Measurements from ENCODE around the gene ZNF189. TPM values are rescaled to one million over a fixed set of nuclear protein-coding genes. Genes with fewer than 3 reads are reported as not detected.
A peak's percentile ranks its signal among the peaks of the same experiment; 100 is the strongest.

Gene ZNF189
- total RNA-seq, 4 donors from 2014 or later, result 9.7 to 42.8 (median 12.2) TPM

DNA sequence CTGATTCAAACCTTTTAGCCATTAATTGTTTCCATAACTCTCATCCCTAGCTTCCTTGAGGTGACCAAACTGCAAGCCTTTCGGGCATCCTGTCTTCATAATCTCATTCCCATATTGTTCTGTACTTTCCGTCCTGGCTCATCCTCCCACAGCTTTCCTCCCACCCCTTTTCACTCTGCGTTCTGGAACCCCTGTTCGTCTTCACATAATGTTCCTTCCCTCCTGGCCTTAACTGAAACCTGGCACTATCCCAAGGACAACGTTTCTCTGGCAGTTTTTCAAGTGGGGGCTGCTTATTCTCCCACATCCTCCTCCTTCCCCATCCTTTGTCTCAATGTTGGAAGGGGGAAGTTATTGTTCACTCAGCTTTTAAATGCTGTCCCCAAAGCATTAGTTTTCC, 1.5 kb downstream of the ZNF189 start:
- peaks cover 37 to 49% of the 10 kb centered on the region in 2 donors for H3K4me1 ChIP-seq
- TF ChIP-seq, protein P1, sequence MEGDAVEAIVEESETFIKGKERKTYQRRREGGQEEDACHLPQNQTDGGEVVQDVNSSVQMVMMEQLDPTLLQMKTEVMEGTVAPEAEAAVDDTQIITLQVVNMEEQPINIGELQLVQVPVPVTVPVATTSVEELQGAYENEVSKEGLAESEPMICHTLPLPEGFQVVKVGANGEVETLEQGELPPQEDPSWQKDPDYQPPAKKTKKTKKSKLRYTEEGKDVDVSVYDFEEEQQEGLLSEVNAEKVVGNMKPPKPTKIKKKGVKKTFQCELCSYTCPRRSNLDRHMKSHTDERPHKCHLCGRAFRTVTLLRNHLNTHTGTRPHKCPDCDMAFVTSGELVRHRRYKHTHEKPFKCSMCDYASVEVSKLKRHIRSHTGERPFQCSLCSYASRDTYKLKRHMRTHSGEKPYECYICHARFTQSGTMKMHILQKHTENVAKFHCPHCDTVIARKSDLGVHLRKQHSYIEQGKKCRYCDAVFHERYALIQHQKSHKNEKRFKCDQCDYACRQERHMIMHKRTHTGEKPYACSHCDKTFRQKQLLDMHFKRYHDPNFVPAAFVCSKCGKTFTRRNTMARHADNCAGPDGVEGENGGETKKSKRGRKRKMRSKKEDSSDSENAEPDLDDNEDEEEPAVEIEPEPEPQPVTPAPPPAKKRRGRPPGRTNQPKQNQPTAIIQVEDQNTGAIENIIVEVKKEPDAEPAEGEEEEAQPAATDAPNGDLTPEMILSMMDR (IDR thresholded peaks at IDR 0.05 in 4 of 5, conservative IDR thresholded peaks at IDR 0.05 in 1 of 5), result no peak
- no peak for TF ChIP-seq POLR2A (IDR thresholded peaks at IDR 0.05)
- H3K4me3 ChIP-seq, result peak overlapping the region; percentile 63 to 85 (median 78)
- intact Hi-C loops (cut with DNase I; ENCODE audit: low total_unique reads), result loop anchor here (2.0 kb wide), 1 partner anchor 49 kb away; no protein-coding TSS in a partner anchor
- in situ Hi-C loops (cut with MboI; ENCODE audit: low sequenced_read_pairs in 4 of 4), result no loop called here
- peaks cover 0 to 2% (median 0%) of the 10 kb centered on the region in 3 donors for H3K9me3 ChIP-seq
- ATAC-seq (no peak), DNase-seq (no peak)
- peak overlapping the region; percentile 86 to 97 (median 90) for H3K27ac ChIP-seq
- H3K36me3 ChIP-seq, result peaks cover 0 to 63% of the 10 kb centered on the region in 2 donors
- no peaks in the 10 kb centered on the region for H3K27me3 ChIP-seq

DNA sequence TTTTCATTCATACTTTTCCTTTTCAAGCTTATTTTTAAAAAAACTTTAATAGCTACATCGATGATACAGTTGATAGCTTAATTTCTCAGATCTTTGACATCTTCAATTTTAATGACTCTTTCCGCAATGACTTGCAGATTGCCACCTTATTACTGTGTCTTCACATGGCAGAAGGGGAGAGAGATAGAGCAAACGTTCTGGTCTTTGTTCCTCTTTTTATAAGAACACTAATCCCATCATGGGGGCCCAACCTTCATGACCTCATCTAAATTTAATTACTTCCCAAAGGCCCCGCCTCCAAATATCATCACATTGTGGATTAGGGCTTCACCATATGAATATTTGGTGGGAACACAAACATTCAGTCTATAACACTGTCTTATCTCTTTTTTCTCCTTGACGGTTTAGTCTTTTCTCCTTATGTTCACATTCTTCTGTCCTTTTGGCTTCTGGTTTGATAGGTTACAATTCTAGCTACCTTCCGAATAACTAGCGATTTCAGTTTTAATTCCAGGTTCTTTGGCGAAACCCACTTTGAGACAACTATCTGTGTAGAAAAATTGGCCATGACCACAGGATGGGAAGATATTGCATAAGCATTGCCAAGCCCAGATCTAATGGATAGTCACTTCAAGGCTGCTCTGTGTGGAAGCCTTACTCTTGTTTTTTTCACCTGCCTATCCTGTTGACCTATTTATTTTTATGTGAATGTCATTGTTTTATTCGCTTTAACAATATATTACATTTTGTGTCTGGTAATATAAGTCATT, 5.0 kb downstream of the ZNF189 start:
- Histone ChIP-seq H3K27me3 (no peaks in the 10 kb centered on the region), H3K4me1 (peaks cover 20 to 28% of the 10 kb centered on the region in 2 donors), H3K36me3 (peaks cover 27 to 83% of the 10 kb centered on the region in 2 donors), H3K27ac (no peak overlapping the region), H3K4me3 (no peak overlapping the region), H3K9me3 (peaks cover 0 to 34% (median 16%) of the 10 kb centered on the region in 3 donors)
- in situ Hi-C loops (cut with MboI; ENCODE audit: low sequenced_read_pairs in 4 of 4), result no loop called here
- TF ChIP-seq, protein P1 (IDR thresholded peaks at IDR 0.05 in 4 of 5, conservative IDR thresholded peaks at IDR 0.05 in 1 of 5), result no peak
- TF ChIP-seq POLR2A (IDR thresholded peaks at IDR 0.05), result no peak
- ATAC-seq (no peak), DNase-seq (no peak)
- intact Hi-C loops (cut with DNase I; ENCODE audit: low total_unique reads), result no loop called here

DNA sequence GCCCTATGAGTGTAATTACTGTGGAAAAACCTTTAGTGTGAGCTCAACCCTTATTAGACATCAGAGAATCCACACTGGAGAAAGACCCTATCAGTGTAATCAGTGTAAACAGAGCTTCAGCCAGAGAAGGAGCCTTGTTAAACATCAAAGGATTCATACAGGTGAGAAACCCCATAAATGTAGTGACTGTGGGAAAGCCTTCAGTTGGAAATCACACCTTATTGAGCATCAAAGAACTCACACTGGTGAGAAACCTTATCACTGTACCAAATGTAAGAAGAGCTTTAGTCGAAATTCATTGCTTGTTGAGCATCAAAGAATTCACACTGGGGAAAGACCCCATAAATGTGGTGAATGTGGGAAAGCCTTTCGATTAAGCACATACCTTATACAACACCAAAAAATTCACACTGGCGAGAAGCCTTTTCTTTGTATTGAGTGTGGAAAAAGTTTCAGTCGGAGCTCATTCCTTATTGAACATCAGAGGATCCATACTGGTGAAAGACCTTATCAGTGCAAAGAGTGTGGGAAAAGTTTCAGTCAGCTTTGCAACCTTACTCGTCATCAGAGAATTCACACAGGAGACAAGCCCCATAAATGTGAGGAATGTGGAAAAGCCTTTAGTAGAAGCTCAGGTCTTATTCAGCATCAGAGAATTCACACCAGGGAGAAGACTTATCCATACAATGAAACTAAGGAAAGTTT, 9.9 kb downstream of the ZNF189 start:
- Histone ChIP-seq H3K4me3 (peak overlapping the region in 1 of 4 donors; percentile 27), H3K9me3 (peaks cover 15 to 77% (median 36%) of the 10 kb centered on the region in 3 donors), H3K27ac (no peak overlapping the region), H3K4me1 (no peaks in the 10 kb centered on the region), H3K36me3 (peaks cover 32 to 83% of the 10 kb centered on the region in 2 donors), H3K27me3 (no peaks in the 10 kb centered on the region)
- intact Hi-C loops (cut with DNase I; ENCODE audit: low total_unique reads) (no loop called here), in situ Hi-C loops (cut with MboI; ENCODE audit: low sequenced_read_pairs in 4 of 4) (no loop called here)
- no peak for TF ChIP-seq POLR2A (IDR thresholded peaks at IDR 0.05)
- TF ChIP-seq, protein P1 (IDR thresholded peaks at IDR 0.05 in 4 of 5, conservative IDR thresholded peaks at IDR 0.05 in 1 of 5), result no peak
- ATAC-seq (no peak), DNase-seq (no peak)

DNA sequence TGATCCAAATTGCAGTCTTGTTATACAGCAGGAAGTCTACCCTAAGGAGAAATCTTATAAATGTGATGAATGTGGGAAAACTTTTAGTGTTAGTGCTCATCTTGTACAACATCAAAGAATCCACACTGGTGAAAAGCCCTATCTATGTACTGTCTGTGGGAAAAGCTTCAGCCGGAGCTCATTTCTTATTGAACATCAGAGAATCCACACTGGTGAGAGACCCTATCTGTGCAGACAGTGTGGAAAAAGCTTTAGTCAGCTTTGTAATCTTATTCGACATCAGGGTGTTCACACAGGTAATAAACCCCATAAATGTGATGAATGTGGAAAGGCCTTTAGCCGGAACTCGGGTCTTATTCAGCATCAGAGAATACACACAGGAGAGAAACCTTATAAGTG, 10.4 kb downstream of the ZNF189 start:
- DNase-seq (no peak), ATAC-seq (no peak)
- no peak for TF ChIP-seq POLR2A (IDR thresholded peaks at IDR 0.05)
- TF ChIP-seq, protein P1 (IDR thresholded peaks at IDR 0.05 in 4 of 5, conservative IDR thresholded peaks at IDR 0.05 in 1 of 5), result no peak
- no peaks in the 10 kb centered on the region for H3K4me1 ChIP-seq
- no peak overlapping the region for H3K27ac ChIP-seq
- H3K27me3 ChIP-seq, result no peaks in the 10 kb centered on the region
- H3K36me3 ChIP-seq, result peaks cover 32 to 77% of the 10 kb centered on the region in 2 donors
- intact Hi-C loops (cut with DNase I; ENCODE audit: low total_unique reads) (no loop called here), in situ Hi-C loops (cut with MboI; ENCODE audit: low sequenced_read_pairs in 4 of 4) (no loop called here)
- peak overlapping the region in 1 of 4 donors; percentile 27 for H3K4me3 ChIP-seq
- H3K9me3 ChIP-seq, result peaks cover 19 to 79% (median 36%) of the 10 kb centered on the region in 3 donors
